ENCODE data around the gene MSANTD3. TPM values are rescaled to one million over a fixed set of nuclear protein-coding genes. Genes with fewer than 3 reads are reported as not detected.

The MSANTD3 gene
- total RNA-seq, 1 experiment from 2014 or later = 82.7 TPM

DNA sequence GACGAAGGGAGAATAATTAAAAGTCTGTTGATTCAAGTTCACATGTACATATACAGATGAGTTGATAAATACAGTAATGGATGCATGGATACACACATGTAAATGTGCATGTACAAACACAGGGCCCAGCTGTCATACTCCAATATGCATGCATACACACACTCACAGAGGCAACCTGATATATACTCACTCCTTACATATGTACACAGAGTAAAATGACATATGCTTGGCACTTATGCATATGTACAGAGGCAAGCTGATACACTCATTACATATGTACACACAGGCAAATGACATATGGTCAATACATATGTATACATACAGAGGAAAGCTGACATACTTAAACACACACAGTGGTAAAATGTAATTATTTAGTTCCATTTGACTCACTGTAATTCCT is 38.8 kb downstream of the MSANTD3 start:
- DNase-seq (ENCODE audit: low spot score) = no peak

DNA sequence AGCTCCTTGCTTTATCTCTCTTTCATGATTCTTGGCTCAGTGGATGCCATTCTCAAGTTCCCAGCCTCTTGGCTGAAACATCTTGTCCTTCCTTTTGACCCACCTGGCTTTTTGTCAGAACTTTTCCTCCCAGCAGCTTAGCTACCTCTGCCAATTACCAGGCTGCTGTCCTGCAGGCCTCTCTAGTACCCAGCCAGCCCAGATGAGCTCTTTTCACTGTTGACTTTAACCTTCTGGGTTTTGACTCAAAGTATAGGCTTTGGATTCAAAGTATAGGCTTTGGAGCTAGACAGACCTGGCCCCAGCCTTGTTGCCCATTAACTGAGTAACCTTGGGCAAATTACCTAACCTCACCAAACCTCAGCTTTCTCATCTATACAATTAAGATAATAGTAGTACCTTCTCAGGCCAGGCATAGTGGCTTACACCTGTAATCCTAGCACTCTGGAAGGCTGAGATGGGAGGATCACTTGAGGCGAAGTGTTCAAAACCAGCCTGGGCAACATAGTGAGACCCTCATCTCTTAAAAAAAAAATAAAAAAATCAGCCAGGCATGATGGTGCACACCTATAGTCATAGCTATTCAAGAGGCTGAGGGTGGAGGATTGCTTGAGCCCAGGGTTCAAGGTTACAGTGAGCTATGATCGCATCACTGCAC is 39.4 kb downstream of the MSANTD3 start:
- no peak for DNase-seq (ENCODE audit: low spot score)

DNA sequence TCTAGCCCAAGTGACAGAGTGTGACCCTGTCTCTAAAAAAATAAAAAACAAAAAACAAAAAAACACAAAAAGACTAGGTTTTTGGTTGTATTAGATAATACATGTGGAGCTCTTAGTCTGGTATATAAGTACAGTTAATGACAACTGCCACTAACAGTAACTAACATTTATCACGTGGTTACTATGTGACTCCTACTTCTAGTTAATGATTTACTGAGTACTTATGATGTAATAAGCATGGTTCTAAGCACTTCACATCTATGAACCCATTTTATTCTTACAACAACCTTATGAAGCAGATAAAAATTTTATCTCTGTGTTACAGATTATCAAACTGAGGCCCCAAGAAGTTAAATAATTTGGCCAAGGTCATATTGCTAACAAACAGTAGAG is 39.9 kb downstream of the MSANTD3 start:
- no peak for DNase-seq (ENCODE audit: low spot score)

GRCh38 chr9:100468041-100468440 is 41.1 kb downstream of the MSANTD3 start:
- no peak for DNase-seq (ENCODE audit: low spot score)

- no peak for DNase-seq (ENCODE audit: low spot score)
Observed at GRCh38 chr9:100472268-100472667, 45.3 kb downstream of the MSANTD3 start.

DNA sequence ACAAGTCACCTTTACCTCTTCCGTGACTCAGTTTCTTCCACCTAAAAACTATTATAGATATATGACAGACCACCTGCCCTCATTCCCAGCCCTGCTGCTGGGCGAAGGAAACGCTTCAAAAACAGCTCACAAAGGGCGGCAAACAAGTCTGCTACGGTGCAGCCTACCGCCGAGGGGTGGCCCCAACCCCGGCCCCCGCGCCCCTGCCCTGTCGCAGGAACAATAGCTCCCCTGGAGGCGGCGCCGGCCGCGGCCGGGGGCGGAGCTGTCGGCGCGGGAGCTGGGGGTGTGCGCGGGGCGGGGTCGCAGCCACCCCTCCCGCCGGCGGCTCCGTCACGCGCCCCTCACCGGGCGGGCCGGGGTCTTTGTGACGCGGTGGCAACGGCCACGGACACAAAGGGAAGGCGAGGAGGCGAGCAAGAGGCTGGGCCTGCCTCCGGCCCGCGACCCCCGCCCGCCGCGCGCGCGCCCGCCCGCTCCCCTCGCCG is 45.9 kb downstream of the MSANTD3 start, which contains the start of gene TMEFF1:
Gene TMEFF1 (plus strand): TSS at position 362 of the 488 bp plus-strand sequence. CDS start 396 bp downstream, outside the sequence.
- DNase-seq (ENCODE audit: low spot score) = no peak

DNA sequence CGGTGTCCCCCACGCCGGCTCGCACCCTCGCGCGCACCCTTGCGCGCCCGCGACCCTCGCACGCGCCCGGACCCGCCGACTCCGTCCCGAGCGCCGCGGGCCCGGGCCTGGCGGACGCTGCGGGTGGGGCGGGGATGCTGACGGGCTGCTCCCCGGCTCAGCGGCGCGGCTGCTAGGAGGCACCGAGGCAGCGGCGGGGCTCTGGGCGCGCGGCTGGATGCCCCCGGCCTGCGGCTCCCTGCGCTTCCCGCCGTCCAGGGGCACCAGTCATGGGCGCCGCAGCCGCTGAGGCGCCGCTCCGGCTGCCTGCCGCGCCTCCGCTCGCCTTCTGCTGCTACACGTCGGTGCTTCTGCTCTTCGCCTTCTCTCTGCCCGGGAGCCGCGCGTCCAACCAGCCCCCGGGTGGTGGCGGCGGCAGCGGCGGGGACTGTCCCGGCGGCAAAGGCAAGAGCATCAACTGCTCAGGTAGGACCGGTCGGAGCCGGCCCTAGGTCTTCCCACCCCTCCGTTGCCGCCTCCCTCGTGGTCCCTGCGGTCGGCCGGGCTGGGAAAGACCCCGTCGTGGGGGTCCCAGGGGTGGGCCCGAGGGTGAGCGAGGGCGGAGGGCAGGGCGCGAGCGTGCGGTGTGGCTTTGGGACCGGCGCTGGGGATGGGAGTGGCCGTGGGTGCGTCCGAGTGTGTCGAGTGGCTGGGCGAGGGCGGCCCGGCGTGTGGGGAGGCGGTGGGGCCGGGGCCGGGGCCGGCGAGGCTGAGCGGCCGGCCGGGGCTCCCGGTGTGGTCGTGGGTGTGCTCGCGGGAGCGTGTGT is 46.5 kb downstream of the MSANTD3 start:
- DNase-seq (ENCODE audit: low spot score) = no peak

DNA sequence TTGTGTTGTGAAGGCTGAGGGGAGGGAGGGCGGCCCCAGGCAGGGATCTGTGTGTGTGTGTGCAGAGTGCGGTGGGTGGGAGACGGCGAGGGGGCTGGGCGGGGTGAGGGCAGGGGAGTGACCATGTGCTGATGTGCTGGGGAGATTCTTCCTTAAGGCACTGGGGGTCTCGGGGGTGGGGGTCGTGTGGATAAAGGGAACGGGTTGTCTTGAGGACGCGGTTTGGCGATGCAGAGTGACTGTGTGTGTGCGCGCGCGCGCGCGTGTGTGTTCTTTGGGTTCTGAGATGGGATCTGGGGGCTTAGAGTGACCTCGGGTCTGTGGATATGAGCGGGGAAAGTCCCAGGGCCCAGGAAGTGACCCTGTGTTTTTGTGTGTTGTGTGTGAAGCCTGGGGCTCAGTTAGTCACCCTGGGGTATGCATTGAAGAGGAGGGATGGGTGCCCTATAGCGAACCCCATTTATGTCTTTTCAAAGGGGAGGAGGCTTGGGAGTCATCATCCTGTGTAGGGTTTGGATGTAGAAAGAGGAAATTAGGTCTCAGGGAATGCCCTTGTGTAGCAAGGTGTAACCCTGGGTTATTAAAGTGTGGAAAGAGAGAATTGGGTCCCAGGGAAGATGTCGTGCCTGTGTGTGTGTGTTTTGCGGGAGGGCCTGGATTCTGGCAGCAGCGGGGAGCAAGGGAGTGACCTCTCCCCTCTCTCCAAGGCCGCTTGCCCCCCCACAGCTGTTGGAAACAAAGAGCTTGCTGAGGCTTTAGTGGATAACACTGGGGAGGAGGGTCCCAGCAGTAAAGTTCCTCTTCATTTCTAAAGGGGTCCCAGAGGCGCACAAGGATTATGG is 47.4 kb downstream of the MSANTD3 start:
- no peak for DNase-seq (ENCODE audit: low spot score)

GRCh38 chr9:100474924-100475276 is 48.0 kb downstream of the MSANTD3 start:
- no peak for DNase-seq (ENCODE audit: low spot score)

GRCh38 chr9:100477241-100477640 is 50.3 kb downstream of the MSANTD3 start:
- DNase-seq (ENCODE audit: low spot score) = no peak

- DNase-seq (ENCODE audit: low spot score) = no peak
Observed at GRCh38 chr9:100478192-100478591, 51.2 kb downstream of the MSANTD3 start.

GRCh38 chr9:100479820-100480219 is 52.9 kb downstream of the MSANTD3 start:
- no peak for DNase-seq (ENCODE audit: low spot score)

DNA sequence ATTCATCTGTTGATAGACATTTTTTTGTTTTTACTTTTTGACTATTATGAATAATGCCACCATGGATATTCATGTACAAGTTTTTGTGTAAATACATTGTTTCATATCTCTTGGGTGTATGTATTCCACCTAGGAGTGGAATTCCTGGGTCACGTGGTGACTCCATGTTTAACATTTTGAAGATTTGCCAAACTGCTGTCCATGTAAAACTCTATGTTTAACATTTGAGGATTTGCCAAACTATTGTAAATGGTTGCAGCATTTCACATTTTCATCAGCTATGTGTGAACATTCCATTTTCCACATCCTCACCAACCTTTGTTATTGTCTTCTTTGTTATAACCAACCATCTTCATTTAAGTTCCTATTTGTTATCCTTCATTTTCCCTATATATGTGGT is 58.3 kb downstream of the MSANTD3 start:
- no peak for DNase-seq (ENCODE audit: low spot score)

DNA sequence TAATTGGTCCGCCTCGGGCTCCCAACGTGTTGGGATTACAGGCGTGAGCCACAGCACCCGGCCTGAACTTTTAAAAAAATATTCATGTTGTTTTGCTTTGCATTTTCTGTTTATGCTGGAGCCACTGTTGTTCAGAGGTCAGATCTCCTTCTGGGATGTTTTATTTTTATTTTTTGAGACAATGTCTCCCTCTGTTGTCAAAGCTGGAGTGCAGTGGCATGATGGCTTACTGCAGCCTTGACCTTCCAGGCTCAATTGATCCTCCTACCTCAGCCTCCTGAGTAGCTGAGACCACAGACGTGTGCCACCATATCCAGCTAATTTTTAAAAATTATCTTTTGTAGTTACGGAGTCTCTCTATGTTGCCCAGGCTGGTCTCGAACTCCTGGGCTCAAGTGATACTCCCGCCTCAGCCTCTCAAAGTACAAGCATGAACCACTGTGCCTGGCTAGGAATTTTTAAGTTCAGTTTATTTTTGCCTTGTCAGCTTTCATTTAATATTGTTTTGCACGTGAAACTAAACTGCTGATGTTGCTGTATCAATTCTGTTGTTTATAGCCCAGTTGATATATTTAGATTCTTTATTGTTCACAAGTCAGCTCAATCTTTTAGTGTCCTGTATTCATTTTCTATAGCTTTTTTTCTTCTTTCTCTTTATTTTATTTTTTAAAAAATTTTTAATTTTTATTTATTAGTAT is 59.7 kb downstream of the MSANTD3 start:
- no peak for DNase-seq (ENCODE audit: low spot score)

GRCh38 chr9:100488177-100488576 is 61.2 kb downstream of the MSANTD3 start:
- DNase-seq (ENCODE audit: low spot score) = no peak

DNA sequence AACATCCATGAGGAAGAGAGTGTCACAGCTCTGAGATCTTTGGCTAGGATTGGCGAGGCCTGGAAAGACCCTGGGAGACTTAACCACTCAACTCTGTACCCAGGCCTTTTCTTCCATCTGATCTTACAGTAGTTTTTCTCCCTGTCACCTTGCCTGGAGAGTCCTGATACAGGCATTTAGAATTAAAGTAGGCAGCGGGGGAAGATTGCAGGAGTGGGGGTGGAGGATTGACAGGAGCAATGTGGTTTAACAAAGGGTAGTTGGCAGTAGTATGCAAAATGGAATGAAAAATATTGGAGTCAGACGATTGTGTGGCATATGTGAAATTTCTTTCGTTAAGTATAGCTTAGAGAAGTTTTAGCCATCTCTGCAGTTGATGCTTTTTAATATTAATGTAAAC is 62.9 kb downstream of the MSANTD3 start:
- no peak for DNase-seq (ENCODE audit: low spot score)

DNA sequence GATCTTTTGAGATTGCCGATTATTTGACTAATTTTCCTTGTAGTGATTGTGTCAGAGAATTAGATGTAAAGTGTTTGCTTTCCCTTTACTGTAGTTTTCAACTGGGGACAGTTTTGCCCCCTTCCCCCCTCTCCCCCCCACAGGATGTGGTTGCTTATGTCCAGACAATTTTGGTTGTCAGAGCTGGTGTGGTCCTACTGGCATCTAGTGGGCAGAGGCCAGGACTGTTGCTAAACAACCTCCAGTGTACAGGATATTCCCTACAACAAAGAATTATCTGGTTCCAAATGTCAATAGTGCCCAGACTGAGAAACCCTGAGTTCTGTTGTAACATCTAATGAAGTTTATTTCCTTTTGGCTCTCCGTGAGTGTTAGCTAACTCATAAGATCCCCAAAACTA is 66.0 kb downstream of the MSANTD3 start:
- DNase-seq (ENCODE audit: low spot score) = peak; percentile 56

DNA sequence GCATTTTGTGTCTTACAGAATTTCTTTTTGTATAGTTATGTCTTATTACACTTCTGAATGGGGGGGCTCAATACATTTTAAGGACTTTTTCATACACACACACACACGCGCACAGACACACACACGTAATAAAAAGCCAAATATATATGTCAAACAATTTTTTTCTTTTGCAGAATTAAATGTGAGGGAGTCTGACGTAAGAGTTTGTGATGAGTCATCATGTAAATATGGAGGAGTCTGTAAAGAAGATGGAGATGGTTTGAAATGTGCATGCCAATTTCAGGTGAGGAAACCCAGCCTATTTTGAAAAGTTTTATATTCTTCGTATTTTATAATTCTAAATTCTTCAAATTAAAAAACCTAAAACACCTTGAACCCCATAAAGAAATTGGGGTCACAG is 71.6 kb downstream of the MSANTD3 start:
- no peak for DNase-seq (ENCODE audit: low spot score)

DNA sequence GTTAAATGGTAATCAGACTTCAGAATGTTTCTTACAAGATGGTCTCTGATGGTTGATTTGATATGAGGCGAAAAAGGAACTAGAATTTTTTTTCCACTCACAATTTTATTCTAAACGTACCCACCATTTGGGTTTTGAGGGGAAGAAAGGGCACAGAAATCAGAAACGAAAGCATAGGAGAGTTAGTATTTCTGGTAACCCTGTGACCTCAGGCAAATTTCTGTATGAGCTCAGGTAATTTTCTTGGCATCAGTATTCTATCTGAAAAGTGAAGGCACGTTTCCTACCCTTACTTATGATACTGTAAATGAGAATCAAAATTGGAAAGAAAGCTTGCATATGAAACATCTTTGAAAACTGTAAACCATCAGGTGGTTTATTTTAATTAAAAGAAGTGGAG is 72.5 kb downstream of the MSANTD3 start:
- no peak for DNase-seq (ENCODE audit: low spot score)

DNA sequence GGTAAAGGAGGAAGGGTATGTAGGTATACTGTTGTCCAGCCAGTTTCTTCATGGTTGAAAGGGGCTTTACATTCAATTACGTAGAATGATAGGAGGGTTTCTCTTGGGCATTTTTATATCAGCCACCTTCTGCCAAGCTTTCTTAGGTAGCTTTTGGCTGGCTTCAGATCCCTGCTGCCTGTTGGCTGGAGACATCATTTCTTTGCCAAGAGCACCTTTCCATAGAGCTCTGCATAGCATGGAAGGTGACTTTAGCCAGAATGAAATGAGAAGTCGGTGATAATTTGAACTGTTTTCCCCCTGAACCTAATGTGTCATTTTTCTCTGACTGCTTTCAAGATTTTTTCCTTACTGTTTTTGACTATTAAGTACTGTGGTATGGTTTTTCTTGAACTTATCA is 72.9 kb downstream of the MSANTD3 start:
- no peak for DNase-seq (ENCODE audit: low spot score)
